GM10266 (cell line): Measurements from ENCODE around the gene ESRRB.

Experiments
- DNase-seq: peaks from one replicate; pipeline ENCODE4 v3.0.0; 2012; ENCODE audit errors: extremely low spot score
- TF ChIP-seq, protein P1 (sequence below): IDR thresholded peaks from 2 replicates; pipeline ENCODE4 v1.5.1; 2012; ENCODE audit warnings: mild to moderate bottlenecking, low read depth; ENCODE audit not compliant: control insufficient read depth, insufficient read depth; ENCODE audit errors: missing control alignments

The ESRRB gene

DNA sequence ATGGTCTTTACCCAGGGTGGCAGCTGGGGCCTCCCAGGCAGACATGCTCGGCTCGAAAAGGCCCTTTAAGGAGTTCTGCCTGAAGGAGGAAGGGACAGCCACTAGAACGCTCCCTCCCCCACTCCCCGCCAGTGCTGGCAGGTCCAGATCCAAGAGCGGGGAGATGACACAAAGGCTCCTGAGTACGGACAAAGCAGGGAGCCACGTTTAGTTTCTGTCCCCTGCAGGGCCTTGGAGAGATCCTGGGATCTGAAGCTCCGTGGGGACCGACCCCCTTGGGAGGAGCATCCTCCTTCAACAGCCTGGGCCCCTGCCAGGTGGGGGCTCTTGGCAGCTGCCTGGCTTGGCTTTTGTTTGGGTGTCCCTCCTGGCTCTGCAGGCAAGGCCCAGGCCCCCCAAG lies 89.7 kb downstream of the ESRRB start:
- DNase-seq = no peak
- TF ChIP-seq, protein P1, sequence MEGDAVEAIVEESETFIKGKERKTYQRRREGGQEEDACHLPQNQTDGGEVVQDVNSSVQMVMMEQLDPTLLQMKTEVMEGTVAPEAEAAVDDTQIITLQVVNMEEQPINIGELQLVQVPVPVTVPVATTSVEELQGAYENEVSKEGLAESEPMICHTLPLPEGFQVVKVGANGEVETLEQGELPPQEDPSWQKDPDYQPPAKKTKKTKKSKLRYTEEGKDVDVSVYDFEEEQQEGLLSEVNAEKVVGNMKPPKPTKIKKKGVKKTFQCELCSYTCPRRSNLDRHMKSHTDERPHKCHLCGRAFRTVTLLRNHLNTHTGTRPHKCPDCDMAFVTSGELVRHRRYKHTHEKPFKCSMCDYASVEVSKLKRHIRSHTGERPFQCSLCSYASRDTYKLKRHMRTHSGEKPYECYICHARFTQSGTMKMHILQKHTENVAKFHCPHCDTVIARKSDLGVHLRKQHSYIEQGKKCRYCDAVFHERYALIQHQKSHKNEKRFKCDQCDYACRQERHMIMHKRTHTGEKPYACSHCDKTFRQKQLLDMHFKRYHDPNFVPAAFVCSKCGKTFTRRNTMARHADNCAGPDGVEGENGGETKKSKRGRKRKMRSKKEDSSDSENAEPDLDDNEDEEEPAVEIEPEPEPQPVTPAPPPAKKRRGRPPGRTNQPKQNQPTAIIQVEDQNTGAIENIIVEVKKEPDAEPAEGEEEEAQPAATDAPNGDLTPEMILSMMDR = no peak

DNA sequence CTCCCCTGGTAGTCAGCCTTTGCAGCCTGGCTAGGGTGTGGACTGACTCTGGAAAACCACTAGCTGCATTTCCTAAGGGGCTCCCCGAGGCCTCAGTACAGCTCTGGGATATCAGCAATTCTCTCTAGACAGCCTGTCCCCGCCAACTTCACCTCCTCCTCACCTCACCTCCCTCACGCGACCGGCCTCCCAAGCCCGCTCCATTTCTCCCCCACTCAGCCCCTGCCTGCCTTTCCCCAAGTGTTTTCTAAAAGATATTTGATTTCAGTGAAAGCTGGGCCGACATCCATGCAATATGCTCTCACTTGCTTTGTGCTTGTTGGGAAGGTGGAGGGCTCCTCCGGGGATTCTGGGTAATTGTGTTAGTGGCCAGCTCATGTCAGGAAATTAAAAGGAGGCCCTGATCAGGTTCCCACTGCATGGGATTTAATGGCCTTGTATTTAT lies 91.8 kb downstream of the ESRRB start:
- TF ChIP-seq, protein P1 = no peak
- DNase-seq = no peak

- DNase-seq = no peak
- TF ChIP-seq, protein P1 = no peak
Observed at GRCh38 chr14:76472199-76472723, 96.3 kb downstream of the ESRRB start.

- DNase-seq = no peak
- TF ChIP-seq, protein P1 = no peak
Observed at GRCh38 chr14:76473481-76474263, 97.7 kb downstream of the ESRRB start.

GRCh38 chr14:76480426-76480825 lies 104.5 kb downstream of the ESRRB start:
- TF ChIP-seq, protein P1 = no peak
- no peak for DNase-seq

- DNase-seq = no peak
- TF ChIP-seq, protein P1 = no peak
Observed at GRCh38 chr14:76484355-76484754, 108.4 kb downstream of the ESRRB start.

DNA sequence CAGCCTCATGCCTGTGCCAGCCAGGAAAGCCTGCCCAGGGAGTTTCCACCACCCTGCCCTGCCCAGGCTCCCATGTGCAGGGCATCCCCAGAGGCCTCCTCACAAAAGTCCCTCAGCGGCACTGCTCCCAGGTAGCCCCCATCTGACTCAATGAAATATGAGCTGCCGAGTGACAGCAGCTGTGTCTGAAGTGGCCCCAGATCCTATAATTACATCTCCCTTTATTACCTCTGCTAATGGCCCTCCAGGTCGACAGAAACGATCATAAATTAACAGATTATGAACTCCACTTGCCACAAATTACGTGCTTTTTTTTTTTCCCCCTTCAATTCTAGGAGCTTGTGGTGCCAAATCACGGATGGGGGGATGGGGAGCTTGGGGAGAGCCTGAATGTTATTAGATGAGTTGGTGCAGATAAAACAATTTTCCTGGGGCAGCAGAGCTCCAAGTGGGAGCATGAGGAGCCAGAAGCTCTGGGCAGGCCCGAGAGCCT lies 110.4 kb downstream of the ESRRB start:
- DNase-seq = no peak
- TF ChIP-seq, protein P1 = no peak
